Activated CD8-positive, alpha-beta memory T cell treated with anti-CD3 and anti-CD28 coated beads, Interleukin-2, amount 50 U/mL, for 1 hour (primary cell): Measurements from ENCODE around the gene SMARCC2.
"Not testable (repeated sequence)": the region's sequence is repeated elsewhere in the genome, so short reads cannot be mapped to it uniquely, and the experiment has no call there.

Experiments
- DNase-seq: peaks from one replicate; pipeline ENCODE4 v3.0.0-alpha.2; 2020; ENCODE audit errors: extremely low read depth

Gene SMARCC2

GRCh38 chr12:56163533-56164344 lies 25.5 kb downstream of the SMARCC2 start:
- no peak for DNase-seq

- DNase-seq: no peak
Observed at GRCh38 chr12:56162468-56163290, 26.6 kb downstream of the SMARCC2 start.

DNA sequence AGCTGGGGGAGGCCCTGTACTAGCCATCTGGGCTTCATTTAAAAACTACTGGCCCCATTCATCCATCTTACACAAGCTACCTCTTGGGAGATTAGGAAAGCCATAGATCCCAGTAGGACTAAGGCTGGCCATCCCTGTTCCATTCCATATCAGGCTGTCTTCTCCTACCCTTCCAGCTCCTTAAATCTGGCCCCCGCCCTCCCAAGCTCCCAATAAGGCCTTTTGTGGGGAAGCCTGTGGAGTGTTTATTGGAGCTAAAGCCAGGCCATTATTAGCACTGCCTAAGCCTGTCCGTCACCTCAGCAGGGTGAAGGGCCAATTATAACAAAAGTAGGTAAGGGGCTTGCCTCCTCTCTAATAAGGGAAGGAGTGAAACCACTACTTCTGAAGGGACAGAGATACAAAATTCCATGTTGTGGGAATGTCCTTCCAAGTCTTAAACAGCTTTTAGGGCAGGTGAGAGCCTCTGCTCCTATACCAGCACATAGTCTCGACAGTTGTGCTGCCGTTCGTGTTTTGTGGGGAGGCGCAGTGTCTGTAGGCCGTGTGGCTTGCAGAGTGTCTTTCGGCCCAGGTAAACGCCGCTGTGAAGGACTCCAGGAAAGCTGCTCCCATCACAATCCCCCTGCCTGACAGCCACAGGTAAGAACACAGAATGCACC lies 27.5 kb downstream of the SMARCC2 start:
- no peak for DNase-seq

- DNase-seq: no peak
Observed at GRCh38 chr12:56160894-56161689, 28.2 kb downstream of the SMARCC2 start.

DNA sequence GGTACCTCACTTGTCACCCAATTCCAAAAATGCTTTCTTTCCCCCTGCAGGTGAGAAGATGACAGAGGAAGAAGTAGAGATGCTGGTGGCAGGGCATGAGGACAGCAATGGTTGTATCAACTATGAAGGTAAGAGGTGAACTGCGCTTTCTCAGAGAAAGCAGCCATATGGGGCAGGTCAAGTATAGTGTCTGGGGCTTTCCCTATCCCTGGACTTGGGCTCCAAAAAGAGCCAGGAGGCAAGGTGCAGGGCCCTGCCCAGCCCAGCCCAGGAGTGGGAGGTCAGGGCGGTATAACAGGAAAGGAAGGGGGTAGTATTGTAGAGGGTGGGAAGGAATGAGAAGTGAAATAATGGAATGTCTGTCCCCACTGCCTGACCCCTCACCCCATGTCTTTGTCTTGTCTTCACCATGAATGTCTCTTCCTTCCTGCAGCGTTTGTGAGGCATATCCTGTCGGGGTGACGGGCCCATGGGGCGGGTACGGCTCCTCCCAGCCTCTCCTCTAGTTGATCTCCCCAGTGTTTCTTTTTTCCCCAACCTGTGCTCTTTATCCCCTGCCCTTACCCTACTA lies 29.0 kb downstream of the SMARCC2 start:
- DNase-seq: no peak

DNA sequence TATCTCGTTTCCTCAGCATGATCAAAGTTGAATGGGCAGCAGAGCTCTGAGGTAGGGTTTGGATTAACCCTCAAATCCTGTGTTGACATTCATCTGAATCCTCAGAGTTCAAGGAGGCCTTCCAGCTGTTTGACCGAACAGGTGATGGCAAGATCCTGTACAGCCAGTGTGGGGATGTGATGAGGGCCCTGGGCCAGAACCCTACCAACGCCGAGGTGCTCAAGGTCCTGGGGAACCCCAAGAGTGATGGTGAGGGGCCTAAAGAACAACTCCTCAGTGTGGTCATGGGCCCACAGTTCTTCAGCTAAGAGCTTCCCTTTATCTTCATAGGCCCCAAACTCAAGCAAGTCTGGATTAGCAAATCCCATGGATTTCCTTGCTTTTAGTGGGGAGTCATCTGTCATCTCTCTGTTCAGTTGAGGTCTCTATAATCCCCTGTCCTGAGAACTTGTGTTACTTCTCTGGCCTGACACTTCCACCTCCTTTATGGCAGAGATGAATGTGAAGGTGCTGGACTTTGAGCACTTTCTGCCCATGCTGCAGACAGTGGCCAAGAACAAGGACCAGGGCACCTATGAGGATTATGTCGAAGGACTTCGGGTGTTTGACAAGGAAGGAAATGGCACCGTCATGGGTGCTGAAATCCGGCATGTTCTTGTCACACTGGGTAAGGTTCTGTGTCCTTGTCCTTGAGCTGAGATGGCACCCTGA lies 29.6 kb downstream of the SMARCC2 start:
- DNase-seq: no peak

DNA sequence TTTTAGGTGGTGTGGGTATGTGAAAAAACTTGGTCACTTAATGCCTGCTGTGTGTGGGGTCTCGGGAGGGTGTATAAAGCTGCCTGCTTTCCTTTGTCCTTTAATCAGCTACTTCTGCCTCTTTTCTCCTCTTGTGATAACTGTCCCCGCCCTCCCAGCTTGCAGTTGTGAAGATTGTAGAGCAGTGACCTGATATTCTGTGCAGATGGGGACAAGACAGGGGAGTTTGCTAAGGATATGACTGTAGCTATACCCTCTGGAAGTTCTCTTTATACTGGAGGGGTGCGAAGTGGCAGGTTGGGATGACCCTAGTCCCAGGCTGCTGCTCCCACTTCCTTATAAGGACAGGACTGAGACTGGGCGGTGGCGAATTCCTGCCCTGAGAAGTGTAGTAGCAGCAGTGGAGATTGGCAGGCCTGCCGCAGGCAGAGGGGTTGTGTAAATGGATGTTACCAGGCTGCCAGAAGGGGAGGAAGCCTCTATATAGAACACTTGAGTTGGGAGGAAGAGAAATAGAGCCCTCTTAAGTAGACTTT lies 30.3 kb downstream of the SMARCC2 start:
- no peak for DNase-seq

GRCh38 chr12:56158029-56158925 lies 31.0 kb downstream of the SMARCC2 start, which contains the start of gene MYL6:
TSS of gene MYL6 (plus strand) at chr12:56158359. CDS start at chr12:56158402, 43 bp downstream.
- peak; percentile 97 for DNase-seq

- no peak for DNase-seq
Observed at GRCh38 chr12:56157201-56158028, 31.9 kb downstream of the SMARCC2 start.

- not testable (repeated sequence) for DNase-seq
Observed at GRCh38 chr12:56156464-56157200, 32.7 kb downstream of the SMARCC2 start.

DNA sequence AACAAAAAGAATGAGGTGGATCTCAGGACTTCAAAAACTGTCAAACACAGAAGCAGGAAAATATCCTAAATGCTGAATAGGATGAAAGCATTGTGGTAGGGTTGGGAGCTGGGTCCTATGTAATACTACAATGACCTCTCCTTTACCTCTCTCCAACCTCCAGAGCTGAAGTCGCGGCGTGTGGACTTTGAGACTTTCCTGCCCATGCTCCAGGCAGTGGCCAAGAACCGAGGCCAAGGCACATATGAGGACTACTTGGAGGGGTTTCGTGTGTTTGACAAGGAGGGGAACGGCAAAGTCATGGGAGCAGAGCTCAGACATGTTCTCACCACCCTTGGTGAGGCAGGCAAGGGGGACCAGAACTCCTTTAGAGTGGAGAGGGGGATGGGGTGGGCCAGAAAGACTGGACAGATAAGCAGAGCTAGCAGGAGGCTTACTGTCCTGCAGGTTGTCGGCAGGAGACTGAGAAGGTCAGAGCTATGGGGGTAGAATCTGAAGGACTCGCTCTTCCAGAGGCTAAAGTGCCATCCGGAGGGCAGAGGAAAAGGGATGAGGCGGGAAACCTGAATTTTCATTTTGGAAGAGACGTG lies 33.9 kb downstream of the SMARCC2 start:
- DNase-seq: no peak

- DNase-seq: no peak
Observed at GRCh38 chr12:56154818-56155217, 34.5 kb downstream of the SMARCC2 start.

GRCh38 chr12:56154246-56154771 lies 35.0 kb downstream of the SMARCC2 start:
- no peak for DNase-seq

GRCh38 chr12:56153678-56154065 lies 35.6 kb downstream of the SMARCC2 start:
- no peak for DNase-seq

- DNase-seq: no peak
Observed at GRCh38 chr12:56152756-56153677, 36.3 kb downstream of the SMARCC2 start.
